SK-N-SH treated with all-trans-retinoic acid at 6 μM for 48 hours (cell line): Measurements from ENCODE around the gene VPS33B.
A peak's percentile ranks its signal among the peaks of the same experiment; 100 is the strongest.

Experiments
- ATAC-seq: fragments of 200-7000 bp; cut with Tn5 transposase; 3 replicates; pipeline ENCODE4 v1.9.1; 2020; ENCODE audit warnings: mild to moderate bottlenecking, moderate library complexity
- ARNTL ChIP-seq: fragments of 450-650 bp; formaldehyde crosslinking; IDR thresholded peaks from 2 replicates; pipeline ENCODE4 v1.5.0; 2020; ENCODE audit warnings: low read depth, mild to moderate bottlenecking, moderate library complexity, borderline replicate concordance
- BACH2 ChIP-seq: fragments of 250-450 bp; sonication (Bioruptor Pico); IDR thresholded peaks from 2 replicates; pipeline ENCODE4 v1.9.0; 2021; ENCODE audit warnings: mild to moderate bottlenecking, borderline replicate concordance
- CSDC2 ChIP-seq: fragments of 250-450 bp; sonication (Bioruptor Pico); IDR thresholded peaks from 2 replicates; pipeline ENCODE4 v1.5.0; 2020; ENCODE audit warnings: mild to moderate bottlenecking, moderate library complexity
- ESRRG ChIP-seq: fragments of 250-450 bp; sonication (Bioruptor Pico); IDR thresholded peaks from 2 replicates; pipeline ENCODE4 v1.6.1; 2021; ENCODE audit warnings: mild to moderate bottlenecking
- GLIS3 ChIP-seq: fragments of 250-450 bp; sonication (Bioruptor Pico); IDR thresholded peaks from 2 replicates; pipeline ENCODE4 v1.5.0; 2020; ENCODE audit warnings: mild to moderate bottlenecking, moderate library complexity
- OSR1 ChIP-seq: fragments of 250-450 bp; sonication (Bioruptor Pico); IDR thresholded peaks from 2 replicates; pipeline ENCODE4 v1.8.0; 2022; ENCODE audit warnings: moderate library complexity, mild to moderate bottlenecking, inconsistent platforms
- RARB ChIP-seq: fragments of 250-450 bp; sonication (Bioruptor Pico); IDR thresholded peaks from 2 replicates; pipeline ENCODE4 v1.8.0; 2021; ENCODE audit warnings: mild to moderate bottlenecking, moderate library complexity
- SNAI2 ChIP-seq: fragments of 250-450 bp; sonication (Bioruptor Pico); IDR thresholded peaks from 2 replicates; pipeline ENCODE4 v1.5.0; 2020; ENCODE audit warnings: mild to moderate bottlenecking, moderate library complexity
- TCF4 ChIP-seq: fragments of 250-450 bp; sonication (Bioruptor Pico); IDR thresholded peaks from 2 replicates; pipeline ENCODE4 v1.8.0; 2021; ENCODE audit warnings: mild to moderate bottlenecking, moderate library complexity, borderline replicate concordance
- ZFP30 ChIP-seq: fragments of 450-650 bp; formaldehyde crosslinking; IDR thresholded peaks from 2 replicates; pipeline ENCODE4 v1.5.0; 2022; ENCODE audit warnings: mild to moderate bottlenecking, moderate library complexity
- ZNF565 ChIP-seq: fragments of 450-650 bp; formaldehyde crosslinking; conservative IDR thresholded peaks from 2 replicates; pipeline ENCODE4 v1.5.0; 2020; ENCODE audit warnings: low read depth, mild to moderate bottlenecking, moderate library complexity
- ZNF70 ChIP-seq: fragments of 450-650 bp; formaldehyde crosslinking; IDR thresholded peaks from 2 replicates; pipeline ENCODE4 v1.5.0; 2020; ENCODE audit warnings: mild to moderate bottlenecking, moderate library complexity
- TF ChIP-seq, protein P1 (sequence below): fragments of 250-450 bp; sonication (Bioruptor Pico); IDR thresholded peaks from 2 replicates; pipeline ENCODE4 v1.5.0; 2020; ENCODE audit warnings: mild to moderate bottlenecking, moderate library complexity
- TF ChIP-seq, protein P2 (sequence below): fragments of 250-450 bp; sonication (Bioruptor Pico); IDR thresholded peaks from 2 replicates; pipeline ENCODE4 v1.8.0; 2020; ENCODE audit warnings: mild to moderate bottlenecking, moderate library complexity, borderline replicate concordance
- TF ChIP-seq, protein P3 (sequence below): fragments of 250-450 bp; sonication (Bioruptor Pico); IDR thresholded peaks from 2 replicates; pipeline ENCODE4 v1.8.0; 2021; ENCODE audit warnings: low read depth, mild to moderate bottlenecking, moderate library complexity, borderline replicate concordance
- TF ChIP-seq, protein P4 (sequence below): fragments of 250-450 bp; sonication (Bioruptor Pico); IDR thresholded peaks from 2 replicates; pipeline ENCODE4 v1.5.1; 2020; ENCODE audit warnings: low read depth, mild to moderate bottlenecking, moderate library complexity

Gene VPS33B

DNA sequence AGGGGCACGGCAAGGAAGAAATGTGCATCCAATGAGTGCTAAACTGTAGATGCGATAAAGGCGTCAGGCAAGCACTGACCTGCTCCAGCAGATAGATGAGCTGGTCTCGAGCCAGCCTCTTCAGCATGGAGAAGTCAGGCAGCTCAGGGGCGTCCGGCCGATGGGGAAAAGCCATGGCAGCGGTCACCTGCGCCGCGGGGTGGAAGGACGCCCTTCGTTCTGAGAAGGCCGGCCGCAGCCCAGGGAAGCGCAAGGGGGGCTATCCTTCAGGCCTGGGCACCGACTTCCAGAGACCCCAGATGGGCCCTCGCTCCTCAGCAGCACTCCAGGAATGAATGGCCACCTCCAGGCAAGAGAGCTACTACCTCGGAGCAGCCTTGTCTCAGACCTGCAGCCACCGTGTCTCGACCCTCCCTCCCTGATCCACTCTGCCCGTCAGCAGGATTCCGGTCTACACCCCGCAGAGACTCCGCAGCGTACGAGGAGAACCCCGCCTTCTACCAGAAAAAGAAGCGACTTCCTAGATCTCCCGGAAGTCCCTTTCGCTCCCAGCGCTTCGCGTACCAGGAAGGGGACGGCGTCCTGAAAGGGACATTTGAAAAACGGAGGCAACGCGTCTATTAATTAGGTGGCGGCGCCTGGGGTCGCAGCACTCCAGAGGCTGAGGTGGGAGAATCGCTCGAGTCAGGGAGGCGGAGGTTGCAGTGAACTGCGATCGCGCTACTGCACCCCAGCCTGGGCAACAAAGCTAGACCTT, at the start of gene VPS33B:
VPS33B (minus strand) TSS at position 520 of the 757 bp plus-strand sequence; CDS start at position 175, 345 bp downstream.
- ATAC-seq, result peak; percentile 93
- TF ChIP-seq ZNF565 (CRISPR knock-in tag) (no peak), BACH2 (CRISPR knock-in tag) (no peak)
- TF ChIP-seq, protein P1, sequence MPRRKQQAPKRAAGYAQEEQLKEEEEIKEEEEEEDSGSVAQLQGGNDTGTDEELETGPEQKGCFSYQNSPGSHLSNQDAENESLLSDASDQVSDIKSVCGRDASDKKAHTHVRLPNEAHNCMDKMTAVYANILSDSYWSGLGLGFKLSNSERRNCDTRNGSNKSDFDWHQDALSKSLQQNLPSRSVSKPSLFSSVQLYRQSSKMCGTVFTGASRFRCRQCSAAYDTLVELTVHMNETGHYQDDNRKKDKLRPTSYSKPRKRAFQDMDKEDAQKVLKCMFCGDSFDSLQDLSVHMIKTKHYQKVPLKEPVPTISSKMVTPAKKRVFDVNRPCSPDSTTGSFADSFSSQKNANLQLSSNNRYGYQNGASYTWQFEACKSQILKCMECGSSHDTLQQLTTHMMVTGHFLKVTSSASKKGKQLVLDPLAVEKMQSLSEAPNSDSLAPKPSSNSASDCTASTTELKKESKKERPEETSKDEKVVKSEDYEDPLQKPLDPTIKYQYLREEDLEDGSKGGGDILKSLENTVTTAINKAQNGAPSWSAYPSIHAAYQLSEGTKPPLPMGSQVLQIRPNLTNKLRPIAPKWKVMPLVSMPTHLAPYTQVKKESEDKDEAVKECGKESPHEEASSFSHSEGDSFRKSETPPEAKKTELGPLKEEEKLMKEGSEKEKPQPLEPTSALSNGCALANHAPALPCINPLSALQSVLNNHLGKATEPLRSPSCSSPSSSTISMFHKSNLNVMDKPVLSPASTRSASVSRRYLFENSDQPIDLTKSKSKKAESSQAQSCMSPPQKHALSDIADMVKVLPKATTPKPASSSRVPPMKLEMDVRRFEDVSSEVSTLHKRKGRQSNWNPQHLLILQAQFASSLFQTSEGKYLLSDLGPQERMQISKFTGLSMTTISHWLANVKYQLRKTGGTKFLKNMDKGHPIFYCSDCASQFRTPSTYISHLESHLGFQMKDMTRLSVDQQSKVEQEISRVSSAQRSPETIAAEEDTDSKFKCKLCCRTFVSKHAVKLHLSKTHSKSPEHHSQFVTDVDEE, result no peak
- TF ChIP-seq, all 23 proteins: peak for 0

DNA sequence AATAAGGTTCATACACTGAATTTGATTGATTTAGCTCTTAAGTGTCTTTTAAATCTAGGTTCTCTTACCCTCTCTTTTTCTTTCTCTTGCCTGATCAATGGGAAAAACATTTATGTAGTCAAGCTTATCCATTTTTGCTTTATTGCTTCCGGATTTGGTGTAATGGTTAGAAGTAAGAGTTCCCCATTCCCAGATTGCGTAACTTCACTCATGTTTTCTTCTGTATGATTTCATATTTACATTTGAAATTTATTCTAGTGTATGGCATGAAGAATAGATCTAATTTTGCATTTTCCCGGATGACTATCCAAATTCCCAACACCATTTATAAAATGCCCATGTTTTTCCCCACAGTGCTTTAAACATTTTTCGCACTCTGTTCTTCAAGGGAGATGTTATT, 49.8 kb upstream of the VPS33B start:
- no peak for ATAC-seq

DNA sequence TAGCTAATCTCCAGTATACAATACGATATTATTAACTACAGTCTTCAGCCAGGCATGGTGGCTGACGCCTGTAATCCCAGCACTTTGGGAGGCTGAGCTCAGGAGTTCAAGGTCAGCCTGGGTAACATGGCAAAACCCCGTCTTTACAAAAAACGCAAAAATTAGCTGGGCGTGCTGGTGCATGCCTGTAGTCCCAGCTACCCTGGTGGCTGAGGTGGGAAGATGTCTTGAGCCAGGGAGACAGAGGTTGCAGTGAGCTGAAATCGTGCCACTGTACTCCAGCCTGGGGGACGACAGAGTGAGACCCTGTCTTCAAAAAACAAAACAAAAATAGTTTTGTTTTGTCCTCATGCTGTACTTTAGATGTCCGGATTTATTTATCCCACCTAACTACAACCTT, 48.5 kb upstream of the VPS33B start:
- ATAC-seq, result no peak
- TF ChIP-seq, protein P1, result no peak
- TF ChIP-seq OSR1 (CRISPR knock-in tag) (no peak), TCF4 (no peak), ARNTL (CRISPR knock-in tag) (no peak), ZNF70 (CRISPR knock-in tag) (no peak), CSDC2 (CRISPR knock-in tag) (no peak)
- TF ChIP-seq, protein P2, sequence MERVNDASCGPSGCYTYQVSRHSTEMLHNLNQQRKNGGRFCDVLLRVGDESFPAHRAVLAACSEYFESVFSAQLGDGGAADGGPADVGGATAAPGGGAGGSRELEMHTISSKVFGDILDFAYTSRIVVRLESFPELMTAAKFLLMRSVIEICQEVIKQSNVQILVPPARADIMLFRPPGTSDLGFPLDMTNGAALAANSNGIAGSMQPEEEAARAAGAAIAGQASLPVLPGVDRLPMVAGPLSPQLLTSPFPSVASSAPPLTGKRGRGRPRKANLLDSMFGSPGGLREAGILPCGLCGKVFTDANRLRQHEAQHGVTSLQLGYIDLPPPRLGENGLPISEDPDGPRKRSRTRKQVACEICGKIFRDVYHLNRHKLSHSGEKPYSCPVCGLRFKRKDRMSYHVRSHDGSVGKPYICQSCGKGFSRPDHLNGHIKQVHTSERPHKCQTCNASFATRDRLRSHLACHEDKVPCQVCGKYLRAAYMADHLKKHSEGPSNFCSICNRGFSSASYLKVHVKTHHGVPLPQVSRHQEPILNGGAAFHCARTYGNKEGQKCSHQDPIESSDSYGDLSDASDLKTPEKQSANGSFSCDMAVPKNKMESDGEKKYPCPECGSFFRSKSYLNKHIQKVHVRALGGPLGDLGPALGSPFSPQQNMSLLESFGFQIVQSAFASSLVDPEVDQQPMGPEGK (CRISPR knock-in tag), result no peak
- TF ChIP-seq, protein P3, sequence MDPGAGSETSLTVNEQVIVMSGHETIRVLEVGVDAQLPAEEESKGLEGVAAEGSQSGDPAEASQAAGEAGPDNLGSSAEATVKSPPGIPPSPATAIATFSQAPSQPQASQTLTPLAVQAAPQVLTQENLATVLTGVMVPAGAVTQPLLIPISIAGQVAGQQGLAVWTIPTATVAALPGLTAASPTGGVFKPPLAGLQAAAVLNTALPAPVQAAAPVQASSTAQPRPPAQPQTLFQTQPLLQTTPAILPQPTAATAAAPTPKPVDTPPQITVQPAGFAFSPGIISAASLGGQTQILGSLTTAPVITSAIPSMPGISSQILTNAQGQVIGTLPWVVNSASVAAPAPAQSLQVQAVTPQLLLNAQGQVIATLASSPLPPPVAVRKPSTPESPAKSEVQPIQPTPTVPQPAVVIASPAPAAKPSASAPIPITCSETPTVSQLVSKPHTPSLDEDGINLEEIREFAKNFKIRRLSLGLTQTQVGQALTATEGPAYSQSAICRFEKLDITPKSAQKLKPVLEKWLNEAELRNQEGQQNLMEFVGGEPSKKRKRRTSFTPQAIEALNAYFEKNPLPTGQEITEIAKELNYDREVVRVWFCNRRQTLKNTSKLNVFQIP, result no peak

More for the DNA sequence above, 49.8 kb upstream of the VPS33B start:
- TF ChIP-seq, protein P2 (CRISPR knock-in tag), result no peak
- TF ChIP-seq, protein P4, sequence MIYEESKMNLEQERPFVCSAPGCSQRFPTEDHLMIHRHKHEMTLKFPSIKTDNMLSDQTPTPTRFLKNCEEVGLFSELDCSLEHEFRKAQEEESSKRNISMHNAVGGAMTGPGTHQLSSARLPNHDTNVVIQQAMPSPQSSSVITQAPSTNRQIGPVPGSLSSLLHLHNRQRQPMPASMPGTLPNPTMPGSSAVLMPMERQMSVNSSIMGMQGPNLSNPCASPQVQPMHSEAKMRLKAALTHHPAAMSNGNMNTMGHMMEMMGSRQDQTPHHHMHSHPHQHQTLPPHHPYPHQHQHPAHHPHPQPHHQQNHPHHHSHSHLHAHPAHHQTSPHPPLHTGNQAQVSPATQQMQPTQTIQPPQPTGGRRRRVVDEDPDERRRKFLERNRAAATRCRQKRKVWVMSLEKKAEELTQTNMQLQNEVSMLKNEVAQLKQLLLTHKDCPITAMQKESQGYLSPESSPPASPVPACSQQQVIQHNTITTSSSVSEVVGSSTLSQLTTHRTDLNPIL (CRISPR knock-in tag), result no peak
- TF ChIP-seq ZNF565 (CRISPR knock-in tag) (no peak), OSR1 (CRISPR knock-in tag) (no peak), RARB (no peak), CSDC2 (CRISPR knock-in tag) (no peak), TCF4 (no peak), ARNTL (CRISPR knock-in tag) (no peak), ESRRG (CRISPR knock-in tag) (no peak), ZNF70 (CRISPR knock-in tag) (no peak), SNAI2 (CRISPR knock-in tag) (no peak), ZFP30 (CRISPR knock-in tag) (no peak), GLIS3 (no peak)
